ENCODE results near the gene PLEKHH3.
"Not testable (repeated sequence)": the region's sequence is repeated elsewhere in the genome, so short reads cannot be mapped to it uniquely, and the experiment has no call there.

PLEKHH3 gene

DNA sequence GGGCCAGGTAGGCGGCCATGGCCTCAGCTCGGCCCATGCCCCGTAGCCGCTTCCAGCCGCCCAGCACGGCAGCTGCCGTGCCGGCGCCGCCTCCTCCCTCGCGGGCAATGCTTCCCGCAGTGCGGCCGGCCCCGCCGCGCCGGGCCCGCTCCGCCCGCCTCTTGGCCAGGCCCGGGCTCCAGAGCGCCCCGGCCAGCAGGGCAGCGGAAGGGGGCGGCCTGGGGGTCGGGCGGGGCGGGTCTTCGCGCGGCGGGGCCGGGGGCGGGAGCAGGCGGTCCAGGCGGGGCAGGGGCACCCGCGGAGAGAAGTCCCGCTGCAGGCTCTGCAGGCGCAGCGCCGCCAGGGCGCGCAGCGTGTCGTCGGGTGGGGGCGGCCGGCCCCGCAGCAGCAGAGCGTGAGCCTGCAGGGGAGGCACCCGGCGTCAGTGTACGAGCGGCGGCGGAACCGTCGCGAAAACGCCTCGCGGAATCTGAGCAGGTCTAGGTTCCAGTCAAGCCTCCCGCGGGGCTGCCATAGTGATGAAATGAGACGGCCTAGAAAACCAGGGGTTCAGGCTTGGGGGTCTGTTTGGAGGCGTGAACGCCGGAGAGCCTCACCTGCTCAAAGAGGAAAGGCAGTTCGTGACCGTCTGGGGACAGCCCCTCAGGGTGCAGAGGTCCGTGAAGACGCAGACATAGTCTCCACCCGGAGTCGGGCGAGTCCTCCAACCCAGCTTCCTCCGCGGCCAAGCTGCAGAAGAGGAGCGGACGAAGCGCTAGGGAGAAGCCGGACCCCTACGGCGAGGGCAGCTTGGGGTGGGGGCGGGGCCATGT, 6.6 kb downstream of the PLEKHH3 start:
- no peak for DNase-seq

DNA sequence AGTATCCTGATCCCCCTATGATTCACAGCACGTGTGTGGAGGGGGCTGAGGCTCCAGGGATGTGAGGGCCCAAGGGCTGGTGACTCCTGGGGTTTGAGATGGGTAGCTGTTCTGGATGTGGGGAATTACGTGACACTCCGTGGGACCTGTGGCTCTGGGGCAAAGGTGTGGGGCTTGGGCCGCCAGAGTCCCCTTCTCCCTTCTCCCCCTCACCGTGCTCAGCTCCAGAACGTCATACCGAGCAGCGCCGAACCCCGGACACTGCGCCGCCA, 7.2 kb downstream of the PLEKHH3 start:
- no peak for DNase-seq

DNA sequence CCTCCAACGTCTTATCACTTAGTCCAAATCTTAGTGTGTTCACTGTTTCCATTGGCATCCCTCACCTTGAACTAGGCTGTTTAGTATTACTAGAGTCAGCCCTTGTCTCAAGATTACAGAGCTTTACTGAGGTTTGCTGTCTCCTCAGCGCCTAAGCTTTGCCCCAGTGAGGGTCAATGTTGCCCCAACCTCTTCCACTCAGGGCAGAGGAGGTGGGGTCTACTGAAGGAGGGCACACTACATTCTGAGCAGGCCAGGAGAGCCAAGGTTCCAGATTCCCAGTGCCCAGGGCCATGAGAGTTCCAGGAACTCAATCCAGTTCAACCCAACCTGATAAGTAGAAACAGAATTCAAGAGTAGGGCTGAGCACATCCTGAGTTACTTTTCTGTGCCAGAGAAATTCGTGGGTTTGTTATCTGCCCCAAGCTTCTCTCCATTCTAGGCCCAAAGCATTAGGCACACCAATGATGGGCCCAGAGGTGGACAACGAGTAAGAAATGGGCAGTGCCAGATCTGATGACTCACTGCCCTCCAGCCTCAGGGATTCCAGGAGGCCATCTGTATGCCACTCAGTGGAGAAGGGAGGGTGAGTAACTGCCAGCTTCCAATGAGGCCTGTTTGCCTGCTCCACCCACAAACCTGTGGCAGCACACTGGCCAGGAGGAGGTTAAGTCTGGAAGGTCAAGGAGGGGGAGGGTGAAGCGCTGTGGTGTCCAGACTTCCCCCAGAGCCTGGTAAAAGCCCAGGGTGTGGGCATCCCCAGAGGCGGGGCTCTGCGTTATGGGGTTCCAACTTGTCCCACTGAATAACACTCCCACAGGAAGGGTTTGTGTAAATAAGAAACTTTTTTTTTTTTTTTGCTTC, 9.5 kb downstream of the PLEKHH3 start:
- DNase-seq: peak; percentile 99

DNA sequence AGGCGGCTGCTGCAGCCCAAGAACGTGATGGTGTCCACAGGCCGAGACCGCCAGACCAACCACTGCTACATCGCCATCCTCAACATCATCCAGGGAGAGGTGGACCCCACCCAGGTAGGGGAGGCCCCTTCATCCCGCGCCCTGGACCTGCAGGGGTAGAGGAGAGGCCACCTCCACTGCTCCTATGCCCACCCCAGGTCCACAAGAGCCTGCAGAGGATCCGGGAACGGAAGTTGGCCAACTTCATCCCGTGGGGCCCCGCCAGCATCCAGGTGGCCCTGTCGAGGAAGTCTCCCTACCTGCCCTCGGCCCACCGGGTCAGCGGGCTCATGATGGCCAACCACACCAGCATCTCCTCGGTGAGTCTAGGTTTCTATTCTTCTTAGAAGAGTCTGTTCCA, 10.7 kb downstream of the PLEKHH3 start:
- not testable (repeated sequence) for DNase-seq

DNA sequence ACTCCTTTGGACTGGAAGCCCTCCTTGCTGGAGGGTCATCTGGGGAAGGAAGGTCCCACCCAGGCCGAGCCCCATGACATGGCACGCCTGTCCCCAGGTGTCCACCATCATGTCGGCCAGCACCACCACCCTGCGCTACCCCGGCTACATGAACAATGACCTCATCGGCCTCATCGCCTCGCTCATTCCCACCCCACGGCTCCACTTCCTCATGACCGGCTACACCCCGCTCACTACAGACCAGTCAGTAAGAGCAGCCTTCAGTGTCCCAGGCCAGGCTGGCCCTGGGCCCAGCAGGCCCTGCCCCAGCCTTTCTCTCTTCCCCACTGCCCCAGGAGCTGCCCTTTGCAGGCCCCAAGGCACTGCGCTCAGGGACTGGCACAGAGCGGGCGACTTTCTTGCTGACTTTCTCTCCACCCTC, 11.2 kb downstream of the PLEKHH3 start:
- no peak for DNase-seq

DNA sequence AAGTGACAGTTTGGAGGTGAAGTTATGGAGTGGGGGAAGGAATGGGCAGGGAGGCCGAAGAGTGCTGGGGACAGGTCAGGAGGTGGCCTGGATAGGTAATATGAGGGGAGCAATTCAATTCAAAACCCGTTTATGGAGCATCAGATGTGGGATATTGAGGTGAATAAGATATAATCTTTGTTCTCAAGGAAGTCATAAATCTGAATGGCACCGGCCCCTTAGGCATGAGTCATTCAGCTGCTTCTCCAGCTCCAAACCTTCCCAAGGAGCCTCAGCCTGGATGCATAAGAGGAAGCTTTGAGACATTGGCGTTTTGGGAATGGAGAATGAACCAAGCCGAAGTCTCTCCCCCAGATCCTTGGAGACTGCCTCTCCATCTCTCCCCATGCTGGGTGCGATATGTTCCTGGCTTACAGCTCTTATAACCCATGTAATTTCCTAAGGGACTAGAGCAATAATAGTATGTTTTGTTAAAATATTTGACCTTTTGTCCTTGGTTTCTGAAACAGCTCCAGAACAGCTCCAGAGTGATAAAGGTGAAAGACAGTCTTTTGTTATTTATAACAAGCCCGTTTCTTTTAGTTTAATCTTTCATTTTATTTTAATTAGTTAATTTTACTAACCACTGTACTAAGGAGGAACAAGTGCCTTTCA, 16.0 kb downstream of the PLEKHH3 start:
- peak; percentile 76 for DNase-seq

DNA sequence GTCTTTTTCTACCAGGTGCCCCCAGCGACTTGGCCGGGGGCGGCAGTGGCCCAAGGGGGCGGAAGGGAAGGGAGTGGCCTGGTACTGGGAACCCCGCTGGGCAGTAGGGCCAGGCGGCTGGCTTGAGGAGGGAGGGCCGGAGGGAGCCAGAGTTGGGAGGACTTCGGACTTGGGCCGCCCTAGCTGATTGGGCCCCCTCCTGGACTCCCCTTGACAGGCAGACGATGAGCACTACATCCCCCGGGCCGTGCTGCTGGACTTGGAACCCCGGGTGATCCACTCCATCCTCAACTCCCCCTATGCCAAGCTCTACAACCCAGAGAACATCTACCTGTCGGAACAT, 16.9 kb downstream of the PLEKHH3 start:
- DNase-seq: not testable (repeated sequence)

DNA sequence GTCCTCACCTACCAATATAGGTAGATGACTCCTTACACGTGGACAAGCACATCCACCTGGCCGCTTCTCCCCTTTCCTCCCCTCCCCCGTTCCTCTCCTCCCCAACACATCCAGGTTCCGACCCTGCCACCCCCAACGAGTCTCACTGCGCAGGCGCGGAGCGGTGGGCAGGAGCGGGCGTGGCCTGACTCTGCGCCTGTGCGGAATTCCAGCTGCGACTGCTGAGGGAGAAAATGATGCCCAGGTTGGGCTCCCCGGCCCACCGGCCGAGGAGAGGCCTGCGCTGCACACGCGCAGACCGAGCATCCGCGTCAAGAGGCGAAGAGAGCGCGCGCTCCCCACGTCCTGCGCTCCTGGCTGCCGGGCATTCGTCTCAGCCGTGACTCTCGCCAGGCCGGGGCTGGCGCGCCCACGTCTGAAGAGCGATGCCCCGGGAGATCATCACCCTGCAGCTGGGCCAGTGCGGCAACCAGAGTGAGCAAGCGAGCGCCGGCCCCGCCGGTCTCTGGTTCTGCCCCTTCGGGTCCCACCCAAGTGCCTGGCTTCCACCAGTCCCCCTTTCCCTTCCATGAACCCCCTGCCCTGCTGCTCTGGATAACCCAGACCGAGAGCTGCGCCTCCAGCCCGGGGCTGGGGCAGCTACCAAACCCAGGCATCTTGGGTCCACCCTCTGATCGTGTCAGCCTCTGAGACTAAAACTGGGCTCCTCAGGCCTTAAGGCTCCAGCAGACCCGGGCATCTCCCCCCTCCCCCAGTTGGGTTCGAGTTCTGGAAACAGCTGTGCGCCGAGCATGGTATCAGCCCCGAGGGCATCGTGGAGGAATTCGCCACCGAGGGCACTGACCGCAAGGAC, 17.5 kb downstream of the PLEKHH3 start, which contains the start of gene TUBG2:
Gene TUBG2, plus strand, starts transcription at position 206 of the 853 bp plus-strand sequence. Its CDS starts 220 bp downstream, at position 426.
- DNase-seq: peak; percentile 87

DNA sequence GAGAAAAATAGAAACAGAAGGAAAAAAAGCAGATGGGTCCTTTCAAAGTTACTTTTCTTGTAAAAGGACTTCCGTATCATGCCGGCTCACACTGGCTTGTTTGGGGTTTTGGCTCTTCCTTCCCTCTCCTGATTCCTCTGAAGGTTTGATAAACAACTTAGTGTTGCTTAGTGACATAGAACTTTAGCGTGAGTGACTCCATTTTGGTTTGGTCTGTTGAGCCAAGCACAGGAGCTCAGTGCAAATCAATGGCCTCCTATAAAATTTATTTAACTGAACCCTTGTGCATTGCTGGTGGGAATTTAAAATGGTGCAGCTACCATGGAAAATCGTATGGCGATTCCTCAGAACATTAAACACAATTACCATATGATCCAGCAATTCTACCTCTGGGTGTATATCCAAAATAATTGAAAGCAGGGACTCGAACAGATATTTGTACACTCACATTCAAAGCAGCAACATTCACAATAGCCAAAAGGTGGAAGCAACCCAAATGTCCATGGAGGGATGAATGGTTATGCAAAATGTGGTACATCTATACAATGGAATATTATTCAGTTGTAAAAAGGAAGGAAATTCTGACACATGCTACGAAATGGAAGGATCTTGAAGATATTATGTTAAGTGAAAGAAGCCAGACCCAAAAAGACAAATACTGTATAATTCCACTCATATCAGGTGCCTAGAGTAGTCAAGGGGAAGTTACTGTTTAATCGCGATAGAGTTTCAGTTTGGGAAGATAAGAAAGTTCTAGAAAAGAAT, 18.8 kb downstream of the PLEKHH3 start:
- DNase-seq: no peak

DNA sequence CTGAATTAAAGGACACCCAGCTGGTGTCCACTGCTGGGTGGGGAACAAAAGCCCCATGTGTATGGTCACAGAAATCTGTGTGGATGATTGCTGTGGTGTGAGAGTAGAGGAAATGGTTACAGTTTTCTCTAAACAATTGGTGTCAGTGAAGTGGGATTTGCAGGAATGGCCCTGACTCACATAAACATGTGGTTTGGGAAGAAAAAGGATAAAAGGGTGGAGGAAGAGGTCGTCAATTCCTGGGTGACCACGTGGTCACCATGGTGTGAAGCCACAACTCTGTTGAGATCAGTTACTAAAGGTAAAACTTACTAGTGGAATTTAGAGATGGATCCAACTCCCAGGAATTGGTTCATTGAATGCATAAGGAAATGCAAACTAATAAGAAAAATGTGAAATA, 21.3 kb downstream of the PLEKHH3 start:
- DNase-seq: no peak

DNA sequence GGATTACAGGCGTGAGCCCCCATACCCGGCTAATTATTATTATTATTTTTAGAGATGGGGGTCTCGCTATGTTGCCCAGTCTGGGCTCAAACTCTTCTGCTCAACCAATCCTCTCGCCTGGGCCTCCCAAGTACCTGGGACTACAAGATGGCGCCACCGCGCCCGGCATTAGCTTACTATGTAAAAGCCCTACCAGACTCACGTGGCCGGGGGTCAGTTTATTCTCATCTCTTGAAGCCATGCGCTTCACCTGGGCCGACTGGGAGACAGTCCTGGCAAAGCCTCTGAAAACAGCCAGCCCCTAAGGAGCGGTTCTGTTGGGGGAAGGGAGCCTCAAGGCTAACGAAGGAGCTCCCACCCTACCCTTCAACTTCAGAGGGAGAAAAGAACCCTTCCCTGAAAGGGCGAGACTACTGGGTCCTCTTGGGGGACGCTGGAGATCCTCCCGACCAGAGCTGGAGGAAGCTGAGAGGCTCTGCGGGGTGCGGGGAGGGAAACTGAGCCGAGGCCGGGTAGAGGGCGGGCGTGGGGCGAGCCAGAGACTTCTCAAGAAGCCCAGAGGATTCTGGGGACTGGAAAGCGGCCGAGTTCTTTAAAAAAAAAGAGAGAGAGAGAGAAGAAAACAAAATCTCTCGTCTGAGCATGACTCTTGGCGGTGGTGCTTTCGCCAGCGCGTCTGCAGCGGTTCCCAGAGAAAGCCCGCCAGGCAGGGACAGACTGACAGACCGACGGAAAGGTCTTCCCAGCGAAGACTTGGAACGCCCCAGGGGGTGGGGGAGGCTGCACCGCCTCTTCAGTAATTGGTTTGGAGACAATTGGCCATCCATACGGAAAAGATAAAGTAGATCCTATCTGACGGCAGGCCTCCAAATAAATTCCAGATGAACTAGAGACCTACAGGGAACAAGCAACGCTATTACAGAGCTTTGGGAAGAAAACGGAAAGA, 23.3 kb downstream of the PLEKHH3 start:
- no peak for DNase-seq

DNA sequence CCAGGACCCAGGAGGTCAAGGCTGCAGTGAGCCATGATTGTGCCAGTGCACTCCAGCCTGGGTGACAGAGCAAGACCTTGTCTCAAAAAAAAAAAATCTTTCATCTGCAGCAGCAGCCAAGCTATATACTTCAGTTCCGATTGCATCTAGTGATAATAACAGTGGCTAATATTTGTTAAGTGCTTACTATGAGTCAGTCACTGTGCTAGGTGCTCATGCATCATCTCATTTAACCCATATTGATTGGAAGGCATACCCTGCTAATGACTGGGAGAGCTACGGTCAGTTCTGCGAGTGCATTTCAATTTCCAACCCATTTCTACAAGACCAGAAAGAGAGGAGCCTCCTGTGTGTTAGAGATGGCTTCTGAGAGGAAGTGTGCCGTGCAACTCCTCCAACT, 25.4 kb downstream of the PLEKHH3 start:
- DNase-seq: no peak

DNA sequence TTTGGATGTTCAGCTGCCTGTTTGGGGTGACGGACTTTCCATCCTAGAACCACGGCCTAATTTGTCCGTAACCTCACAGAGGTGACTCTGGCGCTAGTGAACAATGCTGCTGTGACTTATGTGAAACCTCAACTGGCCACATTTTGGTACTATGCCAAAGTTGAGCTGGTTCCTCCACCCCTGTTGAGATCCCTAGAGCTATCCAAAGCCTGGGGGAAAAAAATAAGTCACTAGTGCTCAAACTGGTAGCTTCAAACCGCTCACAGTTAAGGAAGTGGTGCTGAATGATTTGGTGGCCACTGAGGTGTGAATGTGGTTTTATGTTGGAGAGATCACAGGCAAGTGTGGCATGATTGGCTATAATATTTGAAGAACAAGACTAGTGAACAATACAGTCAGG, 29.0 kb downstream of the PLEKHH3 start:
- no peak for DNase-seq

DNA sequence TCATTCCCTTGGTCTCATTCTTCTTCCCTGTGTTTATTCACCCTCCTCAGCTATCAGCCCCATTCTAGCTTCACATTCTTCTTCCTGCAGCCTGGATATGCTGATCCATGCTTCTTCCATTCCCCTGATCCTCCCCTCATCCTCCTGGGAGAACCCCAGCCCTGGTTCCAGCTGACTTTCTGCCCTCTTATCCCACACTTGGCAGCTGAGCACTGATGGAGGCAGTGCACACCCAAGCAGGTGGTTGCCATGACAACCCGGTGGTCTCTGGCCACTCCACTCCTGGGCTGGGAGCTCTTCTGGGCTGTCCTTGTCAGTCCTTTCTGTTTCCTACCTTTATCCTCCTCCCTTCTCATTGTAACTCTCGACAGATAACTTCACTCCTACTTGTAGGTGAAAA, 34.5 kb downstream of the PLEKHH3 start:
- DNase-seq: no peak

DNA sequence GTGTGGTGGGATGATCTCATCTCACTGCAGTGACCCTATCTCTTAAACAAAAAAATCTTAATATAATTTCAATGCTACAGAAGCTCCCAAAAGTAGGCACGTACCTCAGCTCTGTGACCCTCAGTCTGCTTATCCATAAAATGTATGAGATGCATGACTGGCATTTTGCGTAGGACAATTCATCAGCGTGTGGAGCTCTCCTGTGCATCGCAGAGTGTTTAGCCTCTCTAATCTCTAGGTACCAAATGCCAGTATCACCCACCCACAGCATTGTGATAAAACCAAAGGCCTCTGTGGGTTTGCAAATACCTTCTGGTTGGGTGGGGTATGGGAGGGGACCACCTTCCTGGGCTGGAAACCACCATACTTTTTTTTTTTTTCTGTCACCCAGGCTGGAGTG, 36.7 kb downstream of the PLEKHH3 start:
- no peak for DNase-seq

DNA sequence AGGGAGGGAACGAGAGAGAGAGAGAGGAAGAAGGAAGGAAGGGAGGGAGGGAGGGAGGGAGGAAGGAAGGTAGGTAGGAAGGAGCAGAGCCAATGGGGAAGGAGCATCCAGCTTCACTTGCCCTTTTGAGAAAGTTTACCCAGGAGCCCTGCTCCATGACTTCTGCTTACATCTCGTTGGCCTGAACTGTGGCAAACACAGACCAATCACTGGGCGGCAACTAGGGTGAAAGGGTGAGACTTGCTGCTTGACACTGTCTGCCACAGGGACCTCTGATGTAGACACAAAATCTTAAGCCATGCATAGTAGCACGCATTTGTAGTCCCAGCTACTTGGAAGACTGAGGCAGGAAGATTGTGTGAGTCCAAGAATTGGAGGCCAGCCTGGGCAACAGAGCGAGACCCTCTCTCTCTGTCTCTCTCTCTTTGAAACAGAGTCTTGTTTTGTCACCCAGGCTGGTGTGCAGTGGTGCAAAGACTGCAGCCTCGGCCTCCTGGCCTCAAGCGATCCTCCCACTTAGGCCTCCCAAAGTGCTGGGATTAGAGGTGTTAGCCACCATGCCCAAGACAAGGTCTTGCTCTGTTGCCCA, 37.2 kb downstream of the PLEKHH3 start:
- no peak for DNase-seq

DNA sequence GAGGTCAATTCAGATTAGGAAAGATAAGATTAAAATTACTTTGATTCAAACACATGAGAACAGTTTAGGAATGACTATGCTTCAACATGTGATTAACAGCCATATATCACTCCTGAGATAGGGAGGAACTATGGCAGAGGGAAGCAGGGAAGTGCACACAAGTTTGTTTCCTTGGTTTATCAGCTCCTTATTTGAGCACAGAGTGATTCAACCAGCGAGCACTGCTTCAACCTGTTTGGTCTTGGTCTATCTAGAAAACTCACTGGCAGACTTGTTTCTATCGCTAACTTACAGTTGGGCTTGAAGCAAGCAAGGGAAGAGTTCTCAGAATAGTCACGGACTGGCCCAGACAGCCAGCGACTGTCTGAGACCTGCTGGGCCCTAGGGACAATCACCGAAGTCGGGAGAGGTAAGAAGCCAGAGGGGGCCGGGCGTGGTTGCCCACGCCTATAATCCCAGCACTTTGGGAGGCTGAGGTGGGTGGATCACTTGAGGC, 43.8 kb downstream of the PLEKHH3 start:
- peak; percentile 30 for DNase-seq

DNA sequence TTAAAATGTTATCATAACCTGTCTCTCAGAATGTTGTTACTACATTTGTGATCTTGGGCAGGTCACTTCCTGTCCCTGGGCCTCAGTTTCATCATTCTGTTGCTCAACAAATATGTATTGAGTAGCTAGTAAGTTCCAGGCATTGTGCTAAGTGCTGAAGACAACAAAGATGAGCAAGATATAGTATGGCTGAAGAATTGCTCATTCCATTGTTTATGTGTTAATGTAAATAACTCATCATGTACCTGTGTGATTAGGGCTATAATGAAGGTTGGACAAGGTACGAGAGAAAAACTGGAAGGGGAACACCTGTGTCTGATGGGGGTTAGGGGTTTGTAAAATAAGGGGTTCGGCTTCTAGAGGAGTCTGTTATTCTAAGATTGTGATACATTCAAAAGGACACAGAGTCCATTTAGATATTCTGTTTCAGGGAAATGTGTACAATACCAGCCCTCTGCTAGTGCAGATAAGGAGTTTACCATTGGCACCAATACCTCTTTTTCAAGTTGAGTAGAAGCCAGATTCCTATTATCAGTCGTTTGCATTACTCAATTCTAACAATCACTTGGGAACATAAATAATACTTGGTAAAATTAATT, 47.3 kb downstream of the PLEKHH3 start:
- DNase-seq: no peak

DNA sequence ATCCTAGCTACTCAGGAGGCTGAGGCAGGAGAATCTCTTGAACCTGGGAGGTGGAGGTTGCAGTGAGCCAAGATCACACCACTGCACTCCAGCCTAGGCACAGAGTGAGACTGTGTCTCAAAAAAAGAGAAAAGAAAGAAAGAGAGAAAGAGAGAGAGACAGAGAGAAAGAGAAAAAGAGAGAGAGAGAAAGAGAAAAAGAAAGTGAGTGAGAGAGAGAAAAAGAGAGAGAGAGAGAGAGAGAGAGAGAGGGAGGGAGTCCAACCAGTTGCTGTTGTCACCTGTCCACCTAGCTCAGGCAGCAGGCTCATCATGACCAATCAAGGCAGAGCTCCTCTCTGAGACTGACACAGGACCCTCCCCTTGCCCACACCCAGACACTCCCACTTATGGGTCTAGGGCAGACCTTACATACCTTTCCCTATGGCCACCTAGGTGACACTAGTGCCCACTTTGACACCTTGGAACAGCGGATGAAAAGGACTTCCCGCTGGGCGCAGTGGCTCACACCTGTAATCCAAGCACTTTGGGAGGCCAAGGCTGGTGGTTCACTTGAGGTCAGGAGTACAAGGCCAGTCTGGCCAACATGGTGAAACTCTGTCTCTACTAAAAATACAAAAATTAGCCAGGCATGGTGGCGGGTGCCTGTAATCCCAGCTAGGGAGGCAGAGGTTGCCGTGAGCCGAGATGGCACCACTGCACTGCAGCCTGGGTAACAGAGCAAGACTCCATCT, 49.6 kb downstream of the PLEKHH3 start:
- DNase-seq: not testable (repeated sequence)
